Endothelial cell of umbilical vein (primary cell): ENCODE measurements around the gene SYTL1.

Experiments used
- EZH2 ChIP-seq: IDR thresholded peaks from 2 replicates; pipeline ENCODE4 v1.6.1; 2012; ENCODE audit warnings: borderline replicate concordance, low read depth, mild to moderate bottlenecking, moderate library complexity, low read length, inconsistent platforms; ENCODE audit not compliant: severe bottlenecking
- JUN ChIP-seq: IDR thresholded peaks from 2 replicates; pipeline ENCODE4 v1.6.1; 2011; ENCODE audit warnings: borderline replicate concordance, low read depth; ENCODE audit not compliant: insufficient read length, insufficient read depth
- POLR2A ChIP-seq: IDR thresholded peaks from 2 replicates; pipeline ENCODE4 v1.6.1; 2012; ENCODE audit warnings: low read depth, mild to moderate bottlenecking, control low read depth, low read length
- TF ChIP-seq, protein P1 (sequence below), 2 donors: IDR thresholded peaks; 1 replicate in 1 of 2; 2 replicates in 1 of 2; pipeline ENCODE4 v1.5.1; 2011; ENCODE audit warnings: low read length in 2 of 2, mild to moderate bottlenecking in 2 of 2, moderate library complexity in 2 of 2, control low read depth in 1 of 2, inconsistent platforms in 1 of 2, low read depth in 1 of 2; ENCODE audit not compliant: insufficient read depth in 1 of 2; ENCODE audit errors: extremely low read depth in 1 of 2

GRCh38 chr1:27360159-27361043 lies 18.6 kb downstream of the SYTL1 start:
- TF ChIP-seq, protein P1, sequence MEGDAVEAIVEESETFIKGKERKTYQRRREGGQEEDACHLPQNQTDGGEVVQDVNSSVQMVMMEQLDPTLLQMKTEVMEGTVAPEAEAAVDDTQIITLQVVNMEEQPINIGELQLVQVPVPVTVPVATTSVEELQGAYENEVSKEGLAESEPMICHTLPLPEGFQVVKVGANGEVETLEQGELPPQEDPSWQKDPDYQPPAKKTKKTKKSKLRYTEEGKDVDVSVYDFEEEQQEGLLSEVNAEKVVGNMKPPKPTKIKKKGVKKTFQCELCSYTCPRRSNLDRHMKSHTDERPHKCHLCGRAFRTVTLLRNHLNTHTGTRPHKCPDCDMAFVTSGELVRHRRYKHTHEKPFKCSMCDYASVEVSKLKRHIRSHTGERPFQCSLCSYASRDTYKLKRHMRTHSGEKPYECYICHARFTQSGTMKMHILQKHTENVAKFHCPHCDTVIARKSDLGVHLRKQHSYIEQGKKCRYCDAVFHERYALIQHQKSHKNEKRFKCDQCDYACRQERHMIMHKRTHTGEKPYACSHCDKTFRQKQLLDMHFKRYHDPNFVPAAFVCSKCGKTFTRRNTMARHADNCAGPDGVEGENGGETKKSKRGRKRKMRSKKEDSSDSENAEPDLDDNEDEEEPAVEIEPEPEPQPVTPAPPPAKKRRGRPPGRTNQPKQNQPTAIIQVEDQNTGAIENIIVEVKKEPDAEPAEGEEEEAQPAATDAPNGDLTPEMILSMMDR (IDR thresholded peaks at IDR 0.05; ENCODE audit: extremely low read depth in 1 of 2, insufficient read depth in 1 of 2, low read depth in 1 of 2, low read length in 2 of 2) = no peak
- TF ChIP-seq EZH2 (no peak), JUN (no peak), POLR2A (no peak)
